GM18867 (cell line): ENCODE measurements around the gene TMEM231.
"Not testable (repeated sequence)": the region's sequence is repeated elsewhere in the genome, so short reads cannot be mapped to it uniquely, and the experiment has no call there.

ENCODE experiments used
- ATAC-seq: cut with Tn5 transposase; IDR thresholded peaks from one replicate; pipeline ENCODE4 v1.9.1; 2021; ENCODE audit warnings: mild to moderate bottlenecking, moderate library complexity; ENCODE audit not compliant: unreplicated experiment

Gene TMEM231, protein sequence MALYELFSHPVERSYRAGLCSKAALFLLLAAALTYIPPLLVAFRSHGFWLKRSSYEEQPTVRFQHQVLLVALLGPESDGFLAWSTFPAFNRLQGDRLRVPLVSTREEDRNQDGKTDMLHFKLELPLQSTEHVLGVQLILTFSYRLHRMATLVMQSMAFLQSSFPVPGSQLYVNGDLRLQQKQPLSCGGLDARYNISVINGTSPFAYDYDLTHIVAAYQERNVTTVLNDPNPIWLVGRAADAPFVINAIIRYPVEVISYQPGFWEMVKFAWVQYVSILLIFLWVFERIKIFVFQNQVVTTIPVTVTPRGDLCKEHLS

DNA sequence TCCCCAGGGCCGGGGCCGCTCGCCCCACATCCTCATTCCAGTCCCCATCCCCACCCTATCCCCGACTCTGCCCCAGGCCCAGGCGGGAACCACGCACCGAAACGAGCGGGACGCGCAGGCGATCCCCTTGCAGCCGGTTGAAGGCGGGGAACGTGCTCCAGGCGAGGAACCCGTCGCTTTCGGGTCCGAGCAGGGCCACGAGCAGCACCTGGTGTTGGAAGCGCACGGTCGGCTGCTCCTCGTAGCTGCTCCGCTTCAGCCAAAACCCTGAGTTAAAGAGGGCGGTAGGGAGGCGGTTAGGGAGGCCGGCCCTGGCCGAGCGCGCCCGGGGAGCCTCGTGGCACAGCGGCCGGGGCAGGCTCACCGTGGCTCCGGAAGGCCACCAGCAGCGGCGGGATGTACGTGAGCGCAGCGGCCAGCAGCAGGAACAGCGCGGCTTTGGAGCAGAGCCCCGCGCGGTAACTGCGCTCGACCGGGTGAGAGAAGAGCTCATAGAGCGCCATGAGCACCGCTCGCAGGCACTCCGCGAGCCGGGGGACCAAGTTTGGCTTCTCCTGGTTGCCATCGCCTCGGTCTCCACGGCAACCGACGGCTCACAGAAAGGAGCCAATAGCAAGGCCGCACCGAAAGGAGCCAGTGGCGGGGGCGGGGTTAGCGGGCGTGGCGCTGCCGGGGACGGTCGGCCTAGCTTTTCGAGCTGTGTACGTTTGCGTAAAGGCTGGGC lies at the start of gene TMEM231:
TSS of gene TMEM231 (minus strand) at position 546 of the 724 bp plus-strand sequence. CDS start at position 503, 43 bp downstream.
- ATAC-seq, result peak; percentile 97

DNA sequence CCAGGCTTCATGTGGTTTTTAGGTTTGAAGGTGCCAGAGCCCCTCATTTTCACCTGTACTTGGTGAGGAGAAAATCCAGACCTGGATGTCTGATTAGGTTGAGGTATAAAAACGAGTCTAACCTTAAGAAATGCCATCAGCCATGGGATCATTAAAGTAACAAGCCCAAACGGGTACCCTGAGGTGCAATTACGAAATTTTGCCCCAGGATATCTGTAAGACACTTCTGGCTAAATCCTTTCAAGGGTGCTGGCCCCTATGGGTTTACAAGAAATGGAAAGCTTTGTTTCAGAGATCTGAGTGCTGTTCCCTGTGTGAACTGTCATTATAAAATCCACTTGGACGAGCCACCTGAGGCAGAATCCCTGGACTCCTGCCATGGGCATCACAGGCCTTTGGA lies 47.2 kb upstream of the TMEM231 start:
- ATAC-seq, result no peak

DNA sequence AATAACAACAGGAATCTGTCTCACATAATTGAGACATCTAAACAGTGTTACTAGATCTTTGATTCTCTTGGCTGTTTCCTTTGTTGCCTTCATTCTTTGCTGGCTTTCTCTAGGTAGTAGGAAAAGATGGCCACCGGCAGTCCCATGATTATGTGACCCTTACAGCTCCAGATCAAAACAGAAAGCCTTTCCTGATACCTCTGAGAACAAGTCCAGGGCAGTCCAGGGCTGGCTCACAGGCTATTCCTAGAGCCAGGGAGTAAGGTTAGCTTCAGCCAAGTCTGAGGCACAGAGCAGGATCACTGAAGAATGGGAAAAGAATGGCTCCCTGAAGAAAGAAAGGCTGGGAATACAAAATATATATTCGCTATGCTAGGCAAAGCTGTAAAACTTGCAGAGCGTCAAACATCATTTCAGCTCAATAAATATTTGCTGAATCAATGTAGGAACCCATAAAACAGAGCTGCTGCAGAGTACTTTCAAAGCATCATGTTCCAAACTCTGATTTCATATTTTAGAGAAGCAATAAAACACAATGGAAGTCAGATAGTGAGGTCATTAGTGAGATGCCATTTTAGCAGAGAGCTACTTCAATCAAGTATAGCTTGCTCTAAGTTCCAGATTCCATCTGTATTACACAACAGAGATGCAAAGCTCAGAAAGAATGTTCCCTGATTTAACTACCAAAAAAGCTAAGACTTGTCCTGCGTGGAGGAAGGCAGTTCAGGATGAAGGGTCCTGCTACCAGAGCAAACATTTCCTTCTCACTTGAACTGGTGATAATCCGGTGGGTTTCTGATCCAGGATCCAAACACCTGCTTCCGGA lies 43.6 kb upstream of the TMEM231 start:
- no peak for ATAC-seq

DNA sequence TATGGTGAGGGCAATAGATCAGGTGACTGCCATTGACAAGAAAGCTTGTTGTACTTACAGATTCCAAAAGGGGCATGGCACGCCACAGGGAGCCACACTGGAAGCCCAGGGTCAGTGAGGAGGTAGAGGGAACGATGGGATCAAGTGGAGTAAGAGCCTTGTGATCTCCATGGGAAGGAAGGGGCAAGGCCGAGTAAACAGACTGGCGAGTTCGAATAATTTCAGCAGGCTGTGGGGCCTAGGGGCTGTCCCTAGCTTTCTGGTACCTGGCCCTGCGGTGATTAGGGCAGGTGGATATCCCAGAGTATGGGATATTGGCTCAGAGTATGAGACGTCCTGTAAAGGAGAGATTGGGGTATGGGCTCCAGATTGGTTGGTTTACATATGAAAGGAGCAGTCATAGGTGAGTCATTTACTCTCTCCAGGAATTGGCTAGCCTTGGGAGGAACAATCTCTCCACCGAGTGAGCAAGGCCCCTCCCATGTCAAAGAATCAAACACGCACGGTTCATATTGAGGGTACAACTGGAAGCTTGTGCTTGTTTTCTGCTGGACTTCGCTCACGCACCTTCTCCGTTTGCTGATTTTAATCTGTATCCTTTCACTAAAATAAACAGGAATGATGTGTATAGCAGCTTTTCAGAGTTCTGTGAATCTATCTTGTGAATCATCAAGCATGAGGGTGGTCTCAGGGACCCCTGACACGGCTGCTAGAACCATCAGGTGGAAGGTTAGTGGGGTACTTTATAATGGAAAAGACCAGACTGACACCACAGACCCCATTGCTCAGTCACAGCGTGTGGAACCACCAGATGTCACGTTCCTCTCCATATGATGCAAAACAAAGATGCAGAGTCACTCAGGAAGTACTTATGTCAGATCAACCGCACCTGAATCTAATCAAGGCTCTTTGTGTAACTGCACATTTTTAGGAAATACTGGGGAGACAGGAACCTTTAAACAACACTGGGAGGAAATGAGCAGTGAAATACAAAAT lies 38.1 kb upstream of the TMEM231 start:
- no peak for ATAC-seq

DNA sequence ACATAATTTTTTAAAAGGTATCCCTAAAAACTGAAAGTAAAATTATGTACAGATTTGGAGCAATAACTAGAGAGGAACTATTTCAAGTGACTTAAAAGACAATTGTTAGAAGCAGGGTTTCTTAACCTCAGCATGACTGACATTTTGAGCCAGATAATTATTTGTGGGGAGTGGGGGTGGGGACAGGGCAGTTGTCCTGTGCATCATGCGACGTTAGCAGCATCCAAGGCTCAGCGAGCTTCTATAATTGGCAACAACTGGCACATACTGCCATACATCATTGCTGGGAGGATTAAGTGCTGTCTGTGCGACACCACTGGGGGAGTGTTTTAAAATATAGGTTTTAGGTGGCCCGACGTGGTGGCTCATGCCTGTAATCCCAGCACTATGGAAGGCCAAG lies 37.3 kb upstream of the TMEM231 start:
- no peak for ATAC-seq

DNA sequence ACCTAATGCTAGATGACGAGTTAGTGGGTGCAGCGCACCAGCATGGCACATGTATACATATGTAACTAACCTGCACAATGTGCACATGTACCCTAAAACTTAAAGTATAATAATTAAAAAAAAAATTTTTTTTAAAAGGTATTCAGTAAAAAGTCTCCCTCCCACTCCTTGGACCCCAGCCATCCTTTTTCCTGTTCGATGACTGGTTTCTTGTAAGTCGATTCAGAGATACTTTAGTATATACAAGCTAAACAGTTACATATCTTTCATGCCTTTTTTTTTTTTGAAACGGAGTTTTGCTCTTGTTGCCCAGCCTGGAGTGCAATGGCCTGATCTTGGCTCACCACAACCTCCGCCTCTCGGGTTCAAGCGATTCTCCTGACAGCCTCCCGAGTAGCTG lies 35.9 kb upstream of the TMEM231 start:
- ATAC-seq, result not testable (repeated sequence)

DNA sequence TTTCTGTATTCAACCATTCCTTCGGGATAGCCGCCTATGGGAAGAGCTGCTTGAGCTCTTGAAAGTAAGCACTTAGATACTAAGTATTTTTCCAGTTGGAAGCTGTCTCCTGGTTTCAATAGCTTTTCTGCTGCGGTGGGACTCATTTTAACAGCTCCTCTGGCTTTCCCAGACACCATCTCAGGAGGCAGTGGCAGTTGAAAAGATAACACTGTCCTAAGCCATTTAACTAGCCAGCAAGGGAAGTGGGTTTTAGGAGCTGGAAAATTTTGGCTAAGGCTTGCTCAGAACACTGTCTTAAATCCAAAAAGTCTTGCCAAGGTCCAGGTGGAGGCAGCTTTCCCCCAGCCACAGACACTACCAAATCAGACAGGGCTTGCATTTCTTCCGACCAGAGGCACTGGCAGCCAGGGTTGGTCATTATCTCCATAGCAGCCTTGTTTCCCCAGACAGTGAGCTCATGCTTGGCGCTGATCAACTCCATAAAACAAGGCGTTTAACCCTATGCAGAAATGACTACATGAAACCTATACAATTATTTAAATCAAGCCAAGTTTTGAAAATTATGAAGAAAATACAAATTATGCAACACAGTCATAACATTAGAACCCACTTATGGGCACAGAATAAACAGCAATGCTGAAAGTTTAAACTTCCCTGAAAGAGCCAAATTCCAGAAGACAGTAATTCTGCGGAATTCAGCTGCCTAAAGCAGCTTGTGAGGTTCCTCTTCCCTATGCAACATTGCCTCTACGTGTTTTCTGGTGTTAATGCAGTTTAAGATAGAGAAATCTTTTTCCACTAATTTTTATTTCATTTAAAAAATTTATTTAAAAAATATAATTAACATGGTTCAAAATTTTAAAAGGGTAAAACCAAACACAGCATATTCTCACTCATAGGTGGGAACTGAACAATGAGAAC lies 35.1 kb upstream of the TMEM231 start:
- ATAC-seq, result no peak

DNA sequence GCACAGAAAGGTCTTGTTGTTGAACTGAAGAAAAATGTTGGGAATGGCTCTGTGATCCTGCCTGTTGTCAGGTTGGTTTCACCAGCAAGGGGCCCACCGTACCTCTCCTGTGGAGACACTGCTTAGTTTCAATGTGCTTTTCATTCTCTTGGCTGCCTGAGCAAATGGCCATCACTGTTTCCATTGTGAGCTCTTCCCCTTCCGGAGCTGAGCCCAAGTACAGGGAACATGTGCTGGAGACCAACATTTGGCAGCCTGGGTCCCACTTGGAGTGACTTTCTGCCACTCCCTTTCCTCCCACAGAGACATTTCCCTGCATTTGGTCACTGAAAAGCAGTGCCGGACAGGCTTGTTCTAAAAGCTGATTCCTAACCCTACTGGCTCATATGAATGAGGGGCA lies 33.3 kb upstream of the TMEM231 start:
- ATAC-seq, result no peak

DNA sequence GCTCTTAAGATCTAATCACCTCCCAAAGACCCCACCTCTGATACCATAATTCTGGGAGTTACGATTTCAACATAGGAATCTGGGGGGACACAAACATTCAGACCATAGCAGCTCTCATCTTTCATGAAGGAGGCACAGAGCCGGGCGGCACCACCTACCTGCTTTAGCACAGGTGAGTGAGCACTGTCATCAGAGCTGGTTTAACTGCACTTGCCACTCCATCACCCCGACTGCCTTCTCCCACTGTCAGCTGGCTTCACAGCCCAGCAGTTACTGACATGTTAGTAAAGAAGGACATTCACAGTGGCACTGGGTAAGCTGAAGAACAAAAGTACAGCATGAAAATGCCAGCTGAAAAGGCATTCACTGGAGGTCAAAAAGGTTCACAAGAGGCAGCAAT lies 32.7 kb upstream of the TMEM231 start:
- ATAC-seq, result no peak

DNA sequence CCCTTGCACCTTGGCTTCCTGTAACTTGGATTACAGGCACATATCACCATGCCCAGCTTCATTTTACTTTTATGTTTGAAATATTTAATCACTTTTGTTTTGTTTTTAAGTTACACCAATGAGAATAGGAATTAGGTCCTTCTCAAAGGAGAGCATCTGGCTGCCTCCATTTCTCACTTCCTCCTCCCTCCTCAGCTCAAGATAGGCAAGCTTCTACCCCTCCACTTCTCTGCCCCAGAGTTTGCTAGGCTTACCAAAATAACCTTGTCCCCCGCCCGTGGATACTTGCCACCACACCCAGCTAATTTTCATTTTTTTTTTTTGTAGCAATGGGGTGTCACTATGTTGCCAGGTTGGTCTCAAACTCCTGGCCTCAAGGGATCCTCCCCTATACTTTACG lies 28.1 kb upstream of the TMEM231 start:
- peak; percentile 73 for ATAC-seq

DNA sequence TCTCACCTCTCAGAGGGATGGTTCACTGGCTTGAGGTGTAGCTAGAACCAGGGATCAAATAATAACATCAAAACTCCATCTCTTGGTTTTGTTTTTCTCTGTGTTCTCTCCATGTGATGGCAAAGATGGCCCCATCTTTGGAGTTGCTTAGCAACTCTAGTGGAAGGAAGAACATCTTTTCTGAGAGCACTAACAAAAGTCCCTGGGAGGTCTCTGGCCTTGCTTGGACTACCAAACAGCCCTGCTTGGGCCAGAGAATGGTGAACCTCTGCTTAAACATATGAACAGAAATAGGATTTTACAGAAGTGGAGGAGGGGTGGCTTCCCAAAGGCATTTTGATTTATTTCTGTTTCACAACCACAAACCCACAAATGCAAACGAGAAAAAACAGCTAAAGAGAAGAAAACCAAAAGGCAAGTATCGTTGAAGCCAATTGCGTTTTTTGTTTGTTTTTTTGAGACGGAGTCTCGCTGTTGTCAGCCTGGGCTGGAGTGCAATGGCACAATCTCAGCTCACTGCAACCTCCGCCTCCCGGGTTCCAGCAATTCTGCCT lies 23.3 kb upstream of the TMEM231 start:
- ATAC-seq, result peak; percentile 32

DNA sequence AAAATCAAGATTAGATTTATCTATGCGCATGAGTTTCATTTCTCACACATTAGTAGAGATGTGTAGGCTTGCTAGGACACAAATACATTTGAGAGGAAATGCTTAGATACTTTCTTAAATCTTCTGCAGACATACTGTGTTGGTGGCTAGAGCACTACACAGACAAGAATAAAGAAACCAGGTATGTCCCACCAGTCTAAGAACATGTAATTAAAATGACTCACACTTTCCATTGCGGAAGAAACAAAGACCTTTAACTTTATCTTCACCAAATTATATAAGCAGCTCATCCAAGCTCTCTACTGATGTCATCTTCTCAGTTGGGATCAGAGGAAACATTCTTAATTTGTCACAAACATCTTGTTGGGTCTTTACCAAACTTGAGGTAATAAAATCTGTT lies 22.7 kb upstream of the TMEM231 start:
- ATAC-seq, result no peak

DNA sequence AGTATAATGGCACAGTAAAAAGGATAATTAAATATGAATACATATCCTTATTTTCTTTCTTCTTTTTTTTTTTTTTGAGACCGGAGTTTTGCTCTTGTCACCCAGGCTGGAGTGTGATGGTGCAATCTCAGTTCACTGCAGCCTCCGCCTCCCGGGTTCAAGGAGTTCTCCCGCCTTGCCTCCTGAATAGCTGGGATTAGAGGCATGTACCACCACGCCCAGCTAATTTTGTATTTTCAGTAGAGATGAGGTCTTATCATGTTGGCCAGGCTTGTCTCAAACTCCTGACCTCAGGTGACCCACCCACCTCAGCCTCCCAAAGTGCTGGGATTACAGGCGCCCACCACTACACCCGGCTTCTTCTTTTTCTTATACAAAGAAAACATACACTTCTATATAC lies 22.2 kb upstream of the TMEM231 start:
- ATAC-seq, result no peak

DNA sequence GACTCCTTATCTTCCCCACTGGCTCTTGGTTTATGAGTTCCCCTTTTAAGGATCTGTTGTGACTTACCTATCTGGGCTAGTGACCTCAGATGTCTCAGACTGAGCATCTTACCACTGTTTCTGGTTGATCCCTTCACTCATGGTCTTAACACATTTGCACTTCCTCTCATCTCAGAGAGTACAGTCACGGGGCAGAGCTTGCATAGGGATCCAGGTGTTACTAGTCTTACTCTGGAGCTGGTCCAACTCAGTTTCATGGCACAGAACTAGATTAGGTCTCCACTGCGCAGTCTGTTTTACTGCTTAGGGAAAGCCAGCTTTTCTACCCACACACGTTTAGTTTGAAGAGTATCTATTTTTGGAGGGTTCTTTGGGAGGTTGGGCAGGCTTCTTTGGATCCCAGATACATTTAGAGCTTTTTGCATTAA lies 20.3 kb upstream of the TMEM231 start:
- peak; percentile 45 for ATAC-seq

DNA sequence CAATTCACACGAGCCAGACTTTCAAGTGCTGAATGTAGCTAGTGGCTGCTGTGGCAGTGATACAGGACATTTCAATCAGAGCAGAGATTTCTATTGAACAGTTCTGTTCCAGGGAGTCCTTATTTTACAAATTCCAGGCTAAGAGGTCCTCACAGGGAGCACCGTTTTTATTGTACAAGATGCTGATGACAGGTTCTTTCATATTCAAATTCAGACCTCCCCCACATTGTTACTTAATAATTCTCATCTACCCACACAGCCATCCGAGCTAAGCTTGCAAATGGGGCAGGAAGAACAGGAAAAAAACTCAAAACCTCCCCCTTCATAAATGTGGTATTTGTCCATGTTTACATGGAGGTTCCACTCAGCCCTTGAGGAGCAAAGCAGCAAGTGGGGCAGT lies 19.9 kb upstream of the TMEM231 start:
- ATAC-seq, result no peak

DNA sequence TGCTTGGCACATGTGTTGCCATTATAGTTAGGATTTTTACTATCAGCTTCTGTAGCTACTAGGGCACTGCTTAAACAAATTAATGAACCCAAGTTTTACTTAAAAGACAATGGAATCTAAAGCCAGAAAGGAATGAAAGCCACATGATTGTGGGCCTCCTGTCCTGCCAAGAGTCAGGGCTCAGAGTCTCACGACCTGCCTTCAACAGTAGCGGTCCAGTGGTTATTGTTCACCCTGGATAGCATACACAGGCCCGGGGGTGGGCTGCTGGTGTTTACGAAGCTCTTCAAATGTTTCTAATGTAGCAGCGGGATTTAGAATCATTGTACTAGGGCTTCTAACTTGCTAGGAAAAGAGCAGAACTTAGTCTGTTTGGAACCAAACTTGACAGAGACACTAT lies 17.9 kb upstream of the TMEM231 start:
- ATAC-seq, result no peak

DNA sequence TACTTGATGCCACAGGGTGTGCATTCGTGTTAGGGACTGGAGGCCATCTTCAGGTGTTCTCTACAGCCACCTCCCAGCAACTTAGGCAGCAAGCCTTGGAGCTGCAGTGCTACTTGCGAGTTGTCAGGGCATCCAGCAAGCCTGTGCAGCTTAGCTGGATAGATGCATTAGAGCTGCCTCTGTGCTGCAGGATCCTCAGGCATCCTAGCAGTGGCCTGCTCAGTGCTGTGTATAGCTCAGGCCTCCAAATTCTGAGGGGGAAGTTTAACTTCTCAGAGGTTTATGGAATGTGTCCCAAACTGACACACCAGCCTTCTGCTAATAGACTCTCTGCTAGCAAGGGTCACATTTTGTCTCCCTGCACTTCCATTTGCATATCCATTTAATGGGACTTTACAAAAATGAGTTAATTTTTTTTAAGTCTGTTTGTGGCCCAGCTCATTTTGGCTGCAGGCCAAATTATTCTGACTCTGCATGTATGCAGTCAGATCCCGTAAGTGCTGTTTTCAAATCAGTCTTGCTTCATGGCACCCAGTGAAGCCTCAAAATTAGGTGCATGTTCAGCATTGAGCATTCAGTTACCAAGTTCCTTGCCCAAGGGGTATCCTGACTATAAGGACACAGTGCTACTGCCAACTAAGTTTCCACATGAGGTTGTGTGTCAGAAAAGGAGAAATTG lies 17.0 kb upstream of the TMEM231 start:
- ATAC-seq, result no peak

DNA sequence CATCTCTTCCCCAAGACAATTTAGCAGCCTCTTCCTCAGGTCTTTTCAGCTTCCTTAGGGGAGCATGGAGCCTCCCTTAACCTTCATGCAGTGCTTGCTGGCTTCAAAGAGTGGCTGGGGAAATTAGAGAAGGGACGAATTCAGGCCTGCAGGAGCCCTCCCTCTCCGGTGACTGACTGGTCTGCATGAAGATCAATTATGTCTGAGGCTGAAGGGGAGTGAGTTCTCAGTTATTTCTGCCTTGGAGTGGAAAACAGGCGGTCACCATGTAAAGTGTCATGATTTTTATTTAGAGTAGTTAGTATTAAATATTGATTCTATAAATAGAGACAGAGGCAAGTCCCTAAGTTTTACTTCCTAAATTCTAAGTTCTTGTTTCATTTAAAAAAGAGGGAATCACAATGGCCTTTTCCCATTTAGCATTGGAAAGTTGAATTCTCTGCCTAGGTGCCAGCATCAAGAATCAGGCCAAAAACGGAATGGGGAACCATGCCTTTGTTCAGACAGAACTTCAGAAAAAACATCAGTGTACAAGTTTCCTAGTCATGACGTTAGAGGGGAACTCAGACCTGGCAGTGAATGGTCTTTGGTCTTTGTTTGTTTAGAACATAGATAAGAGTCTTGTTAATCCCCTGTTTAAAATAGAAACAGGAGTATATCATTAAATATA lies 14.5 kb upstream of the TMEM231 start:
- ATAC-seq, result no peak
